Esophagus (tissue), 2 donors: ENCODE data around the gene TBXA2R. TPM values are rescaled to one million over a fixed set of nuclear protein-coding genes. Genes with fewer than 3 reads are reported as not detected.

ENCODE experiments used
- H3K27ac ChIP-seq, 2 donors: one replicate each; pipeline ENCODE4 v1.5.1; 2013; ENCODE audit warnings: low read depth in 2 of 2, mild to moderate bottlenecking in 2 of 2, inconsistent platforms in 1 of 2, low read length in 1 of 2, moderate library complexity in 1 of 2
- H3K27me3 ChIP-seq, 2 donors: one replicate each; pipeline ENCODE4 v1.6.1; 2013; ENCODE audit warnings: low read length in 2 of 2, control low read depth in 1 of 2, mild to moderate bottlenecking in 1 of 2; ENCODE audit not compliant: insufficient read depth in 2 of 2, control insufficient read depth in 1 of 2
- H3K36me3 ChIP-seq, 2 donors: one replicate each; pipeline ENCODE4 v1.6.1; 2013; ENCODE audit warnings: low read length in 1 of 2; ENCODE audit not compliant: control insufficient read depth in 2 of 2, insufficient read depth in 2 of 2
- H3K4me1 ChIP-seq, 2 donors: one replicate each; pipeline ENCODE4 v1.6.1; 2013; ENCODE audit warnings: low read length in 1 of 2; ENCODE audit not compliant: control insufficient read depth in 2 of 2, insufficient read depth in 2 of 2
- H3K4me3 ChIP-seq, 2 donors: one replicate each; pipeline ENCODE4 v1.5.1; 2013; ENCODE audit warnings: low read length in 2 of 2, mild to moderate bottlenecking in 2 of 2, low read depth in 1 of 2, moderate library complexity in 1 of 2
- H3K9me3 ChIP-seq, 2 donors: one replicate each; pipeline ENCODE4 v1.6.1; 2013; ENCODE audit warnings: mild to moderate bottlenecking in 2 of 2, low read depth in 1 of 2, low read length in 1 of 2, moderate library complexity in 1 of 2; ENCODE audit not compliant: control insufficient read depth in 2 of 2, insufficient read depth in 1 of 2
- WGBS, 2 donors: extraction: QIAGEN DNeasy Blood & Tissue Kit; methylation state at CpG; one replicate each; pipeline ENCODE4 v1.1.7; 2013; 5-methylcytosine and 5-hydroxymethylcytosine counted together
- polyA plus RNA-seq, 2 donors: library from polyadenylated mRNA; stranded (reverse); fragments of 200-250 nt; gene quantifications; one replicate each; pipeline ENCODE4 v1.2.3, GENCODE V29; 2013
- donor health status: healthy with polysubstance abuse.
- donor health status: Bipolar disorder and iron deficiency.

Gene TBXA2R
- polyA plus RNA-seq, 2 donors: 0.59 to 0.64 TPM

DNA sequence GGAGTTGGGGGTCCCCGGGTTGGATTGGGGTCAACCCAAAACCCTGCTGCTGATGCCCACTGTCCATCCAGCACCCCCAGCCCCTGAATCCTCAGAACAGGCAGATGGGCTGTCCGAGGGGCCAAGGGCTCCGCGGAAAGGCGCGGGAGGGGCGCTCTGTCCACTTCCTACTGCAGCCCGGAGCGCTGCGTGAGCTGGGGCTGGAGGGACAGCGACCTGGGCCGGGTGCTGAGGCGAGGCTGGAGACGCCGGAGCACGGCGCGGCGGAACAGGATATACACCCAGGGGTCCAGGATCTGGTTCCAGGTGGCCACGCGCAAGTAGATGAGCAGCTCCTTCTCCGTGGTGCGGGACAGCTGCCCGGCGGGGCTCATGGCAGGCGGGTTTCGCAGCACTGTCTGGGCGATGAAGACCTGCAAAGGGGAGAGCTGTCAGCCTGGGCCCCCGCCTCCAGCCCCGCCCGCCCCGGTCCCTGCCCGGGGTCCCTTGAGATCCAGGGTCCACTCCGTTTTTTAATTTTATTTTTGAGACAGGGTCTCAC, 11.1 kb downstream of the TBXA2R start:
- Histone ChIP-seq H3K4me1 (no peaks in the 10 kb centered on the region), H3K27me3 (no peaks in the 10 kb centered on the region), H3K36me3 (no peaks in the 10 kb centered on the region), H3K27ac (no peak overlapping the region), H3K4me3 (no peak overlapping the region), H3K9me3 (peaks cover 0 to 2% of the 10 kb centered on the region in 2 donors)
- WGBS, 2 donors: 73 to 83% methylated on average over 34 of the region's 34 CpGs

DNA sequence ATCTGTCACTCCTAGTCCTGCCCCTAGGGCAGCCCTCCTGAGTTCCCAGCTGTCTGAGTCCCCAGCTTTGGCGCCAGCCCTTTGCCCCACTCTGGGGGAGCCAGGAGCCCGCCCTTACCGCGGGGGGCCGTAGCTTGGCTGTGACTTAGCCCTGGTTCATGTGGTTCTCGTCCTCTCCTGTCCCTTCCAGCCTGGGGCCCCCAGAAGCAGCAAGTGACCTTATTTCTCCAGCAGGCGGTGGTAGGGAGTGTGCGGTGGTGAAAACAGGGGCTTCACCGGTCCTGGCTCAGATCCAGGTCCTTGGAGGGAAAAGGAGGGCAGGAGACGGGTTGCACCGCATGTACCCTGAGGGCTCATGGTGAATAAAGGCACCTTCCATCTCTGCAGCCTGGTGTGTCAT, 13.5 kb downstream of the TBXA2R start:
- 38 to 46% methylated on average over 11 of the region's 11 CpGs for WGBS, 2 donors

DNA sequence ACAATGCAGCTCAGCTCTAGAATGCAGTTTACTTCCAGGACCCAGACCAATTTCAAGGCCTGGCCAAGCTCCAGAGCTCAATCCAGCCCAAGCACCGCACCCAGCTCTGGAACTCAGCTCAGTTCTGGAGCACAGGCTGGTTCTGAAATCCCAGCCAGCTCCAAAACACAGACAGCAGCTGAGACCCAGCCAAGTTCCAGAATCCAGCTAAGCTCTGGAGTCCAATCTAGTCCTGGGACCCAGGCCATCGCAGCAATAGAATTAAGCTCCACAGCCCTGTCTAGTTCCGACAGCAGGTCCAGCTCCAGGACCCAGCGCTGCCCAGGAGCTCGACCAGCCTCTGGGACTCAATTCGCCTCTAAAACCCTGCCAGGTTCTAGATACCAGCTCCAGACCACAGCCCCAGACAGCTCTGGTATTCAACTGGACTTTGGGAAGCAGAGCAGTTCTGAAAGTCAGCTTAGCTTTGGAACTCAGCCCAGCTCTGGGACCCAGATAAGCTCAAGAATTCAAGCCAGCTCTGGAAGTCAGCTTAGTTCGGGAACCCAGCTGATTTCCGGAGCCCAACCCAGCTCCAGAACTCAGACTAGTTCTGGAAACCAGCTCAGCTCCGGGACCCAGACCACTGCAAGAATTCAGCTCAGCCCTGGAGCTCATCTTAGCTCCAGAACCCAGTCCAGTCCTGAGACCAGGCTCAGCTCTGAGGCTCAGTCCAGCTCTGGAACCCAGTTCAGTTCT, 14.6 kb downstream of the TBXA2R start:
- Histone ChIP-seq H3K4me1 (no peaks in the 10 kb centered on the region), H3K4me3 (no peak overlapping the region), H3K27me3 (no peaks in the 10 kb centered on the region), H3K36me3 (no peaks in the 10 kb centered on the region), H3K27ac (no peak overlapping the region), H3K9me3 (peaks cover 0 to 2% of the 10 kb centered on the region in 2 donors)
- 77 to 82% methylated on average over 9 of the region's 9 CpGs for WGBS, 2 donors

More for the DNA sequence above, 13.5 kb downstream of the TBXA2R start:
- no peak overlapping the region for H3K4me3 ChIP-seq
- H3K36me3 ChIP-seq: no peaks in the 10 kb centered on the region
- H3K4me1 ChIP-seq: no peaks in the 10 kb centered on the region
- no peaks in the 10 kb centered on the region for H3K27me3 ChIP-seq
- H3K9me3 ChIP-seq: peaks cover 0 to 2% of the 10 kb centered on the region in 2 donors
- no peak overlapping the region for H3K27ac ChIP-seq

DNA sequence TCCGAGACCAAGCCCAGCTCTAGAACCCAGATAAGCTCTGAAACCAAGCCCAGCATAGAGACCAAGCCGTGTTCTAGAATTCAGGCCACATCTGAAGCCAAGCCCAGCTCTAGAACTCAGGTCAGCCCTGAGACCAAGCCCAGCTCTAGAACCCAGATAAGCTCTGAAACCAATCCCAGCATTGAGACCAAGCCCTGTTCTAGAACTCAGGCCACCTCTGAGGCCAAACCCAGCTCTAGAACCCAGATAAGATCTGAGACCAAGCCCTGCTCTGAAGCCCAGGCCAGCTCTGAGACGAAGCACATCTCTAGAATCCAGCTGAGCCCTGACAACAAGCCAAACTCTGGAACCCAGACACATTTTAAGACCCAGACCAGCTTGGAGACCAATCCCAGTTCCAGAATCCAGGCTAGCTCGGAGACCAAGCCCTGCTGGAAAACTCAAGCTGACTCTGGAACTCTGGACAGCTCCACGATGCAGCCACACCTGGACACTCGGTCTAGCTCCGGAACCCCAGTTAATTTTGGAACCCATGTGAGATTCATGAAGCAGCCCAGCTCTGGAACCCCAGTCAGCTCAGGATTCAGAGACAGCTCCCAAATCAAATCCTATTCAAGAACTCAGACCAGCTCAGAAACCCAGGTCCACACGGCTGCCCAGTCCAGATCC, 15.6 kb downstream of the TBXA2R start:
- 89 to 91% methylated on average over 8 of the region's 8 CpGs for WGBS, 2 donors
- H3K27ac ChIP-seq: no peak overlapping the region
- H3K9me3 ChIP-seq: peaks cover 0 to 2% of the 10 kb centered on the region in 2 donors
- no peak overlapping the region for H3K4me3 ChIP-seq
- no peaks in the 10 kb centered on the region for H3K36me3 ChIP-seq
- no peaks in the 10 kb centered on the region for H3K4me1 ChIP-seq
- H3K27me3 ChIP-seq: no peaks in the 10 kb centered on the region

- no peaks in the 10 kb centered on the region for H3K27me3 ChIP-seq
- H3K4me3 ChIP-seq: no peak overlapping the region
- no peak overlapping the region for H3K27ac ChIP-seq
- WGBS, 2 donors: 92 to 94% methylated on average over 22 of the region's 22 CpGs
- H3K4me1 ChIP-seq: no peaks in the 10 kb centered on the region
- no peaks in the 10 kb centered on the region for H3K36me3 ChIP-seq
- H3K9me3 ChIP-seq: peaks cover 0 to 2% of the 10 kb centered on the region in 2 donors
Measured at GRCh38 chr19:3589949-3590348, 16.7 kb downstream of the TBXA2R start.

- H3K27me3 ChIP-seq: no peaks in the 10 kb centered on the region
- peaks cover 0 to 2% of the 10 kb centered on the region in 2 donors for H3K9me3 ChIP-seq
- WGBS, 2 donors: 77 to 88% methylated on average over 11 of the region's 11 CpGs
- no peak overlapping the region for H3K27ac ChIP-seq
- no peaks in the 10 kb centered on the region for H3K36me3 ChIP-seq
- H3K4me3 ChIP-seq: no peak overlapping the region
- no peaks in the 10 kb centered on the region for H3K4me1 ChIP-seq
Measured at GRCh38 chr19:3589439-3589838, 17.2 kb downstream of the TBXA2R start.

DNA sequence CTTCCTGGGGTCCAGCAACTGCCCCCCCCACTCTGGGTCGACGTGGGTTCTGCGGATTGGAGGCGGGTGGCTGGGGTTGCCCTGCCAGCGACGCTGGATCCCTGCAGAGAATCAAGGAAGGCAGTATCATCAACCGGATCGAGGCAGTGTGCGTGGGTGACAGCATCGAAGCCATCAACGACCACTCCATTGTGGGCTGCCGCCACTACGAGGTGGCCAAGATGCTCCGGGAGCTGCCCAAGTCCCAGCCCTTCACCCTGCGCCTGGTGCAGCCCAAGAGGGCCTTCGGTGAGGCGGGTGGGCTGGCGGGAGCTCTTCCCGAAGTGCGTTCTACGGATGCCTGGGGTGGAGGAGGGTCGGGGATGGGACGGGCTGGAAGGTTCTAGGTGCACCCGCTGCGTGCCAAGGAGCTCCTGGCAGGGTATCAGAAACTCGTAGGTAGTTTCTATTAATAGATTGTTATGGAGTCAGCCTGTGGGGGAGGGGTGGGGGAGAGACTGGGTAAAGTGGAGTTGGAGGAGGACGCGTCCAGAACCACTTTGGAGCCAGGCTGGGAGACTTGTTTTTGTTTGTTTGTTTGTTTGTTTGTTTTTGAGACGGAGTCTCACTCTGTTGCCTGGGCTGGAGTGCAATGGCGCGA, 19.8 kb downstream of the TBXA2R start:
- no peaks in the 10 kb centered on the region for H3K27me3 ChIP-seq
- no peak overlapping the region for H3K4me3 ChIP-seq
- WGBS, 2 donors: 58 to 60% methylated on average over 31 of the region's 31 CpGs
- H3K9me3 ChIP-seq: peaks cover 0 to 2% of the 10 kb centered on the region in 2 donors
- H3K27ac ChIP-seq: no peak overlapping the region
- H3K36me3 ChIP-seq: no peaks in the 10 kb centered on the region
- no peaks in the 10 kb centered on the region for H3K4me1 ChIP-seq

DNA sequence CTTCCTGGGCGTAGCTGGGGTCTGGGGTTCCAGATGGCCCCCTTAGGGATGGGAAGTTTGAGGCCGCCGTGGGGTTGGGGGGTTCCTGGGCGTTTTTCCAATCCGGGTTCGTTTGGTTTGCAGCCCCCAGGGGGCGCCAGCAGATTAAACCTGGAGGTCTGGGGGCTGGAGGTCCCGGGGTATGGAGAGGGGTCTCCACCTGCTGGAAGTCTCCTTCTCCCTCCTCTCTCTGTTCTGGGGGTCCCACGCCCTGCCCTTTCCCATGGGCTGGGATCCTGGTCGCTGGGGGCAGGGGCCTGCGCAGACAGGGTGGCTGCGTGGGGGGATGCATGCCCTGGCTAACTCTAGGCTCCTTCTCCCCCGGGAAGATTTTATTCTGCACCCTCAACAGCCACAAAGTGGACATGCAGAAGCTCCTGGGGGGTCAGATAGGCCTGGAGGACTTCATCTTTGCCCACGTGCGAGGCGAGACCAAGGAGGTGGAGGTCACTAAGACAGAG, 20.5 kb downstream of the TBXA2R start:
- Histone ChIP-seq H3K27ac (no peak overlapping the region), H3K4me1 (no peaks in the 10 kb centered on the region), H3K4me3 (no peak overlapping the region)

GRCh38 chr19:3585301-3586126, 21.2 kb downstream of the TBXA2R start, which contains the start of gene GIPC3:
Gene GIPC3, plus strand, starts transcription at chr19:3585478. Its CDS starts 120 bp downstream, at chr19:3585598.
- Histone ChIP-seq H3K36me3 (no peaks in the 10 kb centered on the region), H3K27me3 (no peaks in the 10 kb centered on the region), H3K4me3 (peak within 1 kb of the TSS; percentile 4 to 20), H3K9me3 (no peaks in the 10 kb centered on the region), H3K4me1 (no peaks in the 10 kb centered on the region), H3K27ac (no peak within 1 kb of the TSS)
- WGBS, 2 donors: 4 to 5% methylated on average over 71 to 84 of the region's 84 CpGs

More for the DNA sequence above, 20.5 kb downstream of the TBXA2R start:
- WGBS, 2 donors: 28 to 31% methylated on average over 16 of the region's 16 CpGs
- Histone ChIP-seq H3K36me3 (no peaks in the 10 kb centered on the region), H3K9me3 (no peaks in the 10 kb centered on the region), H3K27me3 (no peaks in the 10 kb centered on the region)
